ENCODE measurements around the gene DGLUCY. TPM values are rescaled to one million over a fixed set of nuclear protein-coding genes. Genes with fewer than 3 reads are reported as not detected.

DGLUCY gene
- total and polyA plus RNA-seq, 2 of the 8 experiments (the other 6 are each of a cell fraction or from before 2014, with no cell fraction given), result 24.9 to 31.8 TPM

DNA sequence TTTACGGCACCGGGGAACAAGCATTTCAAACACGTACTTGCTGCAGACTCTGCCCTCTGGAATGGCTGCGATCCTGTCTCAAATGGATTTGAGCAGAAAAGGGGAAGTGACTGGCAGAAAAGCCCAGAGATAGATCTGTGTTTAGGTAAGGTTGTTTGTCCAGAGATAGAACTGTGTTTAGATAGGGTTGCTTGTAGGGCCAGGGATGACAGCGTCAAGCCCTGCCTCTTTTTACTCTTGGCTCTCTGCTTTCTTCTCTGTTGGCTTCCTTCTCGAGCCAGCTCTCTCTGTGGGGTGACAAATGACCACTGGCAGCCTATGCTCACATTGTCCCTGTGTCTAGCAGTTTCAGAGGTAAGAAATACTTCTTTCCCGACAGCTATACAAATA lies 11.4 kb downstream of the DGLUCY start (continued):
- TF ChIP-seq, protein P1, sequence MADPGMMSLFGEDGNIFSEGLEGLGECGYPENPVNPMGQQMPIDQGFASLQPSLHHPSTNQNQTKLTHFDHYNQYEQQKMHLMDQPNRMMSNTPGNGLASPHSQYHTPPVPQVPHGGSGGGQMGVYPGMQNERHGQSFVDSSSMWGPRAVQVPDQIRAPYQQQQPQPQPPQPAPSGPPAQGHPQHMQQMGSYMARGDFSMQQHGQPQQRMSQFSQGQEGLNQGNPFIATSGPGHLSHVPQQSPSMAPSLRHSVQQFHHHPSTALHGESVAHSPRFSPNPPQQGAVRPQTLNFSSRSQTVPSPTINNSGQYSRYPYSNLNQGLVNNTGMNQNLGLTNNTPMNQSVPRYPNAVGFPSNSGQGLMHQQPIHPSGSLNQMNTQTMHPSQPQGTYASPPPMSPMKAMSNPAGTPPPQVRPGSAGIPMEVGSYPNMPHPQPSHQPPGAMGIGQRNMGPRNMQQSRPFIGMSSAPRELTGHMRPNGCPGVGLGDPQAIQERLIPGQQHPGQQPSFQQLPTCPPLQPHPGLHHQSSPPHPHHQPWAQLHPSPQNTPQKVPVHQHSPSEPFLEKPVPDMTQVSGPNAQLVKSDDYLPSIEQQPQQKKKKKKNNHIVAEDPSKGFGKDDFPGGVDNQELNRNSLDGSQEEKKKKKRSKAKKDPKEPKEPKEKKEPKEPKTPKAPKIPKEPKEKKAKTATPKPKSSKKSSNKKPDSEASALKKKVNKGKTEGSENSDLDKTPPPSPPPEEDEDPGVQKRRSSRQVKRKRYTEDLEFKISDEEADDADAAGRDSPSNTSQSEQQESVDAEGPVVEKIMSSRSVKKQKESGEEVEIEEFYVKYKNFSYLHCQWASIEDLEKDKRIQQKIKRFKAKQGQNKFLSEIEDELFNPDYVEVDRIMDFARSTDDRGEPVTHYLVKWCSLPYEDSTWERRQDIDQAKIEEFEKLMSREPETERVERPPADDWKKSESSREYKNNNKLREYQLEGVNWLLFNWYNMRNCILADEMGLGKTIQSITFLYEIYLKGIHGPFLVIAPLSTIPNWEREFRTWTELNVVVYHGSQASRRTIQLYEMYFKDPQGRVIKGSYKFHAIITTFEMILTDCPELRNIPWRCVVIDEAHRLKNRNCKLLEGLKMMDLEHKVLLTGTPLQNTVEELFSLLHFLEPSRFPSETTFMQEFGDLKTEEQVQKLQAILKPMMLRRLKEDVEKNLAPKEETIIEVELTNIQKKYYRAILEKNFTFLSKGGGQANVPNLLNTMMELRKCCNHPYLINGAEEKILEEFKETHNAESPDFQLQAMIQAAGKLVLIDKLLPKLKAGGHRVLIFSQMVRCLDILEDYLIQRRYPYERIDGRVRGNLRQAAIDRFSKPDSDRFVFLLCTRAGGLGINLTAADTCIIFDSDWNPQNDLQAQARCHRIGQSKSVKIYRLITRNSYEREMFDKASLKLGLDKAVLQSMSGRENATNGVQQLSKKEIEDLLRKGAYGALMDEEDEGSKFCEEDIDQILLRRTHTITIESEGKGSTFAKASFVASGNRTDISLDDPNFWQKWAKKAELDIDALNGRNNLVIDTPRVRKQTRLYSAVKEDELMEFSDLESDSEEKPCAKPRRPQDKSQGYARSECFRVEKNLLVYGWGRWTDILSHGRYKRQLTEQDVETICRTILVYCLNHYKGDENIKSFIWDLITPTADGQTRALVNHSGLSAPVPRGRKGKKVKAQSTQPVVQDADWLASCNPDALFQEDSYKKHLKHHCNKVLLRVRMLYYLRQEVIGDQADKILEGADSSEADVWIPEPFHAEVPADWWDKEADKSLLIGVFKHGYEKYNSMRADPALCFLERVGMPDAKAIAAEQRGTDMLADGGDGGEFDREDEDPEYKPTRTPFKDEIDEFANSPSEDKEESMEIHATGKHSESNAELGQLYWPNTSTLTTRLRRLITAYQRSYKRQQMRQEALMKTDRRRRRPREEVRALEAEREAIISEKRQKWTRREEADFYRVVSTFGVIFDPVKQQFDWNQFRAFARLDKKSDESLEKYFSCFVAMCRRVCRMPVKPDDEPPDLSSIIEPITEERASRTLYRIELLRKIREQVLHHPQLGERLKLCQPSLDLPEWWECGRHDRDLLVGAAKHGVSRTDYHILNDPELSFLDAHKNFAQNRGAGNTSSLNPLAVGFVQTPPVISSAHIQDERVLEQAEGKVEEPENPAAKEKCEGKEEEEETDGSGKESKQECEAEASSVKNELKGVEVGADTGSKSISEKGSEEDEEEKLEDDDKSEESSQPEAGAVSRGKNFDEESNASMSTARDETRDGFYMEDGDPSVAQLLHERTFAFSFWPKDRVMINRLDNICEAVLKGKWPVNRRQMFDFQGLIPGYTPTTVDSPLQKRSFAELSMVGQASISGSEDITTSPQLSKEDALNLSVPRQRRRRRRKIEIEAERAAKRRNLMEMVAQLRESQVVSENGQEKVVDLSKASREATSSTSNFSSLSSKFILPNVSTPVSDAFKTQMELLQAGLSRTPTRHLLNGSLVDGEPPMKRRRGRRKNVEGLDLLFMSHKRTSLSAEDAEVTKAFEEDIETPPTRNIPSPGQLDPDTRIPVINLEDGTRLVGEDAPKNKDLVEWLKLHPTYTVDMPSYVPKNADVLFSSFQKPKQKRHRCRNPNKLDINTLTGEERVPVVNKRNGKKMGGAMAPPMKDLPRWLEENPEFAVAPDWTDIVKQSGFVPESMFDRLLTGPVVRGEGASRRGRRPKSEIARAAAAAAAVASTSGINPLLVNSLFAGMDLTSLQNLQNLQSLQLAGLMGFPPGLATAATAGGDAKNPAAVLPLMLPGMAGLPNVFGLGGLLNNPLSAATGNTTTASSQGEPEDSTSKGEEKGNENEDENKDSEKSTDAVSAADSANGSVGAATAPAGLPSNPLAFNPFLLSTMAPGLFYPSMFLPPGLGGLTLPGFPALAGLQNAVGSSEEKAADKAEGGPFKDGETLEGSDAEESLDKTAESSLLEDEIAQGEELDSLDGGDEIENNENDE (IDR thresholded peaks at IDR 0.05; ENCODE audit: insufficient replicate concordance, low read length), result no peak
- TF ChIP-seq TCF12 (IDR thresholded peaks at IDR 0.05; ENCODE audit: low read depth, low read length) (no peak), RBBP5 (IDR thresholded peaks at IDR 0.05; ENCODE audit: borderline replicate concordance, low read depth, low read length) (no peak), RFX5 (IDR thresholded peaks at IDR 0.05; ENCODE audit: borderline replicate concordance, low read depth, low read length) (no peak), USF2 (IDR thresholded peaks at IDR 0.05; ENCODE audit: low read length) (no peak), KDM1A (IDR thresholded peaks at IDR 0.05; ENCODE audit: borderline replicate concordance, low read length) (no peak), BACH1 (IDR thresholded peaks at IDR 0.05; ENCODE audit: low read length) (no peak), BRCA1 (IDR thresholded peaks at IDR 0.05; ENCODE audit: low read depth, low read length) (no peak), CHD2 (IDR thresholded peaks at IDR 0.05; ENCODE audit: low read length) (no peak), TAF1 (IDR thresholded peaks at IDR 0.05; ENCODE audit: low read depth, low read length) (no peak), JUN (IDR thresholded peaks at IDR 0.05; ENCODE audit: low read depth, low read length) (no peak), CTBP2 (IDR thresholded peaks at IDR 0.05; ENCODE audit: borderline replicate concordance, insufficient read depth, insufficient read length, low read length) (no peak)
